HepG2 (cell line): ENCODE data around the gene ARHGAP25.

ENCODE experiments used
- CEBPB ChIP-seq: IDR thresholded peaks from 2 replicates; pipeline ENCODE4 v1.6.1; 2011; ENCODE audit warnings: low read depth, low read length, improper control_type of control experiment, borderline replicate concordance
- CTCF ChIP-seq: sonication (generic); formaldehyde crosslinking; IDR thresholded peaks from 2 replicates; pipeline ENCODE4 v1.5.0; 2020; ENCODE audit warnings: mild to moderate bottlenecking, missing genetic modification reagents, moderate library complexity
- HNRNPK ChIP-seq: fragments of 200-400 bp; formaldehyde crosslinking; IDR thresholded peaks from 2 replicates; pipeline ENCODE4 v1.6.1; 2018; ENCODE audit warnings: low read length, low read depth, moderate library complexity, mild to moderate bottlenecking; ENCODE audit not compliant: poor library complexity, severe bottlenecking
- POLR2AphosphoS2 ChIP-seq: IDR thresholded peaks from 2 replicates; pipeline ENCODE4 v1.6.1; 2011; ENCODE audit warnings: low read depth, low read length, improper control_type of control experiment
- ZFAT ChIP-seq: sonication (generic); formaldehyde crosslinking; conservative IDR thresholded peaks from 2 replicates; pipeline ENCODE4 v1.8.1; 2023; ENCODE audit warnings: missing genetic modification reagents, inconsistent platforms
- ZNF746 ChIP-seq: sonication (generic); formaldehyde crosslinking; IDR thresholded peaks from 2 replicates; pipeline ENCODE4 v1.8.0; 2022; ENCODE audit warnings: mild to moderate bottlenecking, missing genetic modification reagents

DNA sequence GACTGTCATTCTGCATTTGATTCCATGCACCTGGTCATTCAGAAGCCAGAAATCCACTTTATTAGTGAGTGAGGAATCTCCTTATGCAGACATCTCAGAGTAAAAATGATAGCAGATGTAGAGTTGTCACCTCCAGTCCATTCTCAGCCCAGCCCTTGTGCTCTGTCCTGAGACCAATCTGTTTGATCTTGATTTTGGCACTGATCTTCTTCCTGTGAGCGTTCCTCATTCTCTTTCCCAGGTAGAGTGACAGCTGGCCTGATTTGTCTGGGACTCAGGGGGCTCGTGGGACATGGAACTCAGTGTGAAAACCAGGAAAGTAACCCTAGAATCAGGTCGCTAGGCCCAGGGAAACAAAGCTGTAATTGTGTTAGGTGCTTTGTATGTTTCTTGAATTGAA is 8.9 kb downstream of the ARHGAP25 start:
- TF ChIP-seq CEBPB (no peak), HNRNPK (no peak), ZNF746 (CRISPR knock-in tag) (no peak), POLR2AphosphoS2 (no peak), ZFAT (CRISPR knock-in tag) (no peak), CTCF (CRISPR knock-in tag) (no peak)
